ENCODE measurements around the gene CDH4.

The CDH4 gene

GRCh38 chr20:61927193-61927825 lies 675.2 kb downstream of the CDH4 start:
- no peak for DNase-seq (ENCODE audit: low read depth in 2 of 2)

GRCh38 chr20:61927826-61928541 lies 675.9 kb downstream of the CDH4 start:
- no peak for DNase-seq (ENCODE audit: low read depth in 2 of 2)

GRCh38 chr20:61929561-61929960 lies 677.5 kb downstream of the CDH4 start:
- DNase-seq (ENCODE audit: low read depth in 2 of 2) = no peak

GRCh38 chr20:61929971-61930666 lies 678.1 kb downstream of the CDH4 start:
- DNase-seq (ENCODE audit: low read depth in 2 of 2) = no peak

GRCh38 chr20:61930776-61931475 lies 678.9 kb downstream of the CDH4 start:
- DNase-seq (ENCODE audit: low read depth in 2 of 2) = no peak

- no peak for DNase-seq (ENCODE audit: low read depth in 2 of 2)
Measured at GRCh38 chr20:61931476-61932198, 679.6 kb downstream of the CDH4 start.

- DNase-seq (ENCODE audit: low read depth in 2 of 2) = no peak
Measured at GRCh38 chr20:61932199-61932592, 680.1 kb downstream of the CDH4 start.

GRCh38 chr20:61932711-61933480 lies 680.8 kb downstream of the CDH4 start:
- DNase-seq (ENCODE audit: low read depth in 2 of 2) = no peak

GRCh38 chr20:61933481-61933950 lies 681.5 kb downstream of the CDH4 start:
- no peak for DNase-seq (ENCODE audit: low read depth in 2 of 2)

GRCh38 chr20:61933951-61934715 lies 682.1 kb downstream of the CDH4 start:
- no peak for DNase-seq (ENCODE audit: low read depth in 2 of 2)

- no peak for DNase-seq (ENCODE audit: low read depth in 2 of 2)
Measured at GRCh38 chr20:61934716-61935530, 682.9 kb downstream of the CDH4 start.

DNA sequence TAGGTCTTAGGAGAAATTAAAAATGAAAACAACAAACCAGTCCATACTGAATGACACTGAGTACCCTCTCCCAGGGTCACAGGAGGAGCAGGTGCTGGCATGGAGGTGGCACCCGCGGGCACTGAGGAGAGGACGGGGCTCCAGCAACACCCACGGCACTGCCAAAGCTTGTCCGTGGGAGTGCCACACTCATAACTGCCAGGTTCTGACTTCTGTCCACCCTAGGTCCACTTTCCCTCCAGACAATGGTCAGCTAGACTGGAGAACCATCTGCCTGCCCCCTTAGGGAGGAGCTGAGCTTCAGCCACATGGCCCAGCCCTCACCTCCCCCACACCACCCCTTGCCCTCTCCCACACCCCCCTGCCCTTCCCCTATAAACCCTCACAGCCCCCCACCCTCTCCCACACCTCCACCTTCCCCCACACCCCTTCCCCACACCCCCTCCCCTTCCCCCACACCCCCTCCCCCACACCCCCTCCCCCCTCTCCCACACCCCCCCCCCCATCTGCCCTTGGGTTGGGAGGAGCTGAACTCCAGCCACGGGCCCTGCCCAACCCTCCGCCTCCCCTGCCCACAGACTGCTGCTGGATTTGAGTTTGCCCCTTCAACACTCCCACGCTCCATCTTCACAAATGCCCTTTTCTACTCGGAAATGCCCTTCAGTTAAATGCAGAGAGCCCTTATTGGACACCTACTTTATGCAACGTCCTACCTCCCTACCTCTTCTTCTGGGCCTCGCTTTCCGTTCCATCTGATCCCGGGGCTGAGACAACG lies 684.1 kb downstream of the CDH4 start:
- DNase-seq (ENCODE audit: low read depth in 2 of 2) = no peak

DNA sequence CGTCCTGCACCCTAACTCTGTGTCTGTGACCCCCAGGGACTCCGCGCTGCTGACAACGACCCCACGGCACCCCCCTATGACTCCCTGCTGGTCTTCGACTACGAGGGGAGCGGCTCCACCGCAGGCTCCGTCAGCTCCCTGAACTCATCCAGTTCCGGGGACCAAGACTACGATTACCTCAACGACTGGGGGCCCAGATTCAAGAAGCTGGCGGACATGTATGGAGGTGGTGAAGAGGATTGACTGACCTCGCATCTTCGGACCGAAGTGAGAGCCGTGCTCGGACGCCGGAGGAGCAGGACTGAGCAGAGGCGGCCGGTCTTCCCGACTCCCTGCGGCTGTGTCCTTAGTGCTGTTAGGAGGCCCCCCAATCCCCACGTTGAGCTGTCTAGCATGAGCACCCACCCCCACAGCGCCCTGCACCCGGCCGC lies 684.7 kb downstream of the CDH4 start:
- DNase-seq (ENCODE audit: low read depth in 2 of 2) = no peak

- DNase-seq (ENCODE audit: low read depth in 2 of 2) = no peak
Measured at GRCh38 chr20:61937146-61937962, 685.3 kb downstream of the CDH4 start.

DNA sequence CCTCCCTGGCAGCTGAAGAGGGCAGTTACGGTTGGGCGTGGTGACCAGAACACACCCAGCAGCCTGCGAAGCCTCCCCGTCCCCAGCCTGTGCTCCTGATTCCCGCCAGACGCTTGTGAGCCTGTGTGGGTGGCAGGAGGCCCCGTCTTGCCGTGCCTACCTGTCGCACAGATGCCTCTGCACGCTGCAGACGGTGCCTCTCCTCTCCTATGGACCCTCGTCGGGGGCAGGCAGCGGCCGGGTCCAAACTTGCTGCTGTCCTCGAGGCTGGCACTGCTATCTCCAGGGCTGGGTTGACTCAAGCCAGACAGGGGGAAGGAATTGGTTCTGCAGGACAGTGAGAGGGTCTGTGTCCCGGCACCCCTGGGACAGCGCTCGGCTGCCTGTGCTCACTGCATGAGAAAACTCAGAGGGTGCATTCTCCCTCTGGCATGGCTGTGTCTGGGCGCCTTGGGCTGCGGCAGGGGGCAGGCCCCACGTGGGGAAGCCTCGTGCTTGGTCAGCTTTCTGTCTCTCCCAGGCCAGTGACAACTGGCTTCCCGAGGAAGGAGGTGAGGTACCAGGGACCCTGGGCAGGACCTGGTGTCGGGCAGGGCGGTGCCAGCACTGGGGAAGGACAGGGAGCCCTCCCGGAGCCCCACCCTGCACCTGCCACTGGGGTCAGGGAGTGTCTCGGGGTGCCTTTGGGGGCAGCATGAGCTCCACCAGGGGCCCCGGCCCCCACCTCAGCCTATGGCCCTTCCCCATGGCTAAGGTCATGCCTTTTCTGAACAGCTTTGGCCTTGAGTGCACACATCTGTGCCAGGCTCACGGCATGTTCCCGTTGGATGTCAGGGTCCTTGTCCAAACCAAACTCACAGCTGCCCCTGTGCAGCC lies 686.1 kb downstream of the CDH4 start:
- DNase-seq (ENCODE audit: low read depth in 2 of 2) = no peak
